GM23248 (cell line): ENCODE data around the gene ABHD2.

Experiments used
- EZH2 ChIP-seq: fragments of 200-600 bp; sonication (generic); IDR thresholded peaks from 2 replicates; pipeline ENCODE4 v1.6.1; 2018; ENCODE audit warnings: antibody characterized with exemption, mild to moderate bottlenecking; ENCODE audit not compliant: insufficient read depth, poor library complexity, severe bottlenecking
- EZH2phosphoT487 ChIP-seq: fragments of 200-600 bp; sonication (generic); IDR thresholded peaks from 2 replicates; pipeline ENCODE4 v1.6.1; 2018; ENCODE audit warnings: antibody characterized with exemption, moderate library complexity, mild to moderate bottlenecking, low read depth; ENCODE audit not compliant: insufficient read depth

- TF ChIP-seq EZH2 (no peak), EZH2phosphoT487 (no peak)
Observed at GRCh38 chr15:89199746-89200145, 111.5 kb downstream of the ABHD2 start.
